BE2C (cell line): Measurements from ENCODE around the gene RFNG.
A peak's percentile ranks its signal among the peaks of the same experiment; 100 is the strongest.

Experiments used
- DNase-seq: peaks from one replicate; pipeline ENCODE4 v3.0.0-alpha.2; 2020
- H3K27me3 ChIP-seq: fragments of 250-450 bp; sonication (Bioruptor Pico); 2 replicates; pipeline ENCODE4 v1.5.1; 2020; ENCODE audit warnings: mild to moderate bottlenecking
- H3K36me3 ChIP-seq: fragments of 250-450 bp; sonication (Bioruptor Pico); 2 replicates; pipeline ENCODE4 v1.5.1; 2020; ENCODE audit warnings: mild to moderate bottlenecking
- H3K4me1 ChIP-seq: fragments of 250-450 bp; sonication (Bioruptor Pico); 2 replicates; pipeline ENCODE4 v1.5.1; 2020
- H3K4me3 ChIP-seq: 2 replicates; pipeline ENCODE4 v1.5.1; 2011; ENCODE audit warnings: low read depth, low read length
- H3K9me3 ChIP-seq: fragments of 250-450 bp; sonication (Bioruptor Pico); 2 replicates; pipeline ENCODE4 v1.5.1; 2020
- CTCF ChIP-seq: IDR thresholded peaks from 2 replicates; pipeline ENCODE4 v1.5.1; 2012; ENCODE audit warnings: mild to moderate bottlenecking, low read depth, low read length

RFNG gene

GRCh38 chr17:82015311-82015971 lies 36.2 kb downstream of the RFNG start:
- no peaks in the 10 kb centered on the region for H3K27me3 ChIP-seq
- peaks cover 8% of the 10 kb centered on the region for H3K36me3 ChIP-seq
- H3K4me3 ChIP-seq, result no peak overlapping the region
- no peak for TF ChIP-seq CTCF
- H3K9me3 ChIP-seq, result no peaks in the 10 kb centered on the region
- peaks cover 23% of the 10 kb centered on the region for H3K4me1 ChIP-seq
- DNase-seq, result no peak

DNA sequence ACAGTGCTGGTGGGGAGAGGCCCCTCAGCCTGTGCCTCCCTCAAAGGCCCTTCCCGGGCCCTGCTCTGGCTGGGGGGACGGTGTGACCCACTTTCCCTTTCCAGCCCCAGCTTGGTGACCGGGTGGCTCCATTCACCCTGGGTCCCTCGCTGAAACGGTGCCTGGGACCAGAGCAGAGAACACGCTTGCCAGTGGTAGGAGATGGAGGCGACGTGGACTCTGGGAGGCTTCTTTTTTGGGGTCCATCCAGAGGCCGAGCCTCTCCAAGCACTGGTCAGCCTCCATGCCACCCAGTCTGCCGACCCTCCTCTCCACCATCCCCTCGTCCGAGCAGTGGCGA lies 36.7 kb downstream of the RFNG start:
- TF ChIP-seq CTCF, result no peak
- no peak overlapping the region for H3K4me3 ChIP-seq
- no peaks in the 10 kb centered on the region for H3K27me3 ChIP-seq
- peaks cover 8% of the 10 kb centered on the region for H3K36me3 ChIP-seq
- H3K9me3 ChIP-seq, result no peaks in the 10 kb centered on the region
- H3K4me1 ChIP-seq, result peaks cover 23% of the 10 kb centered on the region
- DNase-seq, result no peak

DNA sequence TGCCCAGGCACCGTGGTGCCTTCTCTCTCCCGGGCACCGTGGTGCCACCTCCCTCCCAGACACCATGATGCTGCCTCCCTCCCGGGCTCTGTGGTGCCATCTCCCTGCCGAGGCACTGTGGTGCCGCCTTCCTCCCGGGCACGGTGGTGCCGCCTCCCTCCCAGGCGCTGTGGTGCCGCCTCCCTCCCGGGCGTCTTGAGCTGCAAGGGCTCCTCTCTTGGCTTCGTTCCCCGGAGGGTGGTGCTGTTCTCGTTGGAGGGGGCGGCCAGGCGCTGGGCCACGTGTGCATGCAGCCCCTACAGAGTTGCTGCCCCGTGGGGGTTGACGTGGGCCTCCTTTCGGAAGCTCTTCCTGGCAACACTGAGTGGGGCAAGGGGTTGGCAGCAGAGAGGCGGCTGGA lies 37.2 kb downstream of the RFNG start:
- no peak for TF ChIP-seq CTCF
- Histone ChIP-seq H3K27me3 (no peaks in the 10 kb centered on the region), H3K36me3 (peaks cover 8% of the 10 kb centered on the region), H3K4me3 (no peak overlapping the region), H3K9me3 (no peaks in the 10 kb centered on the region), H3K4me1 (peaks cover 23% of the 10 kb centered on the region)
- no peak for DNase-seq

DNA sequence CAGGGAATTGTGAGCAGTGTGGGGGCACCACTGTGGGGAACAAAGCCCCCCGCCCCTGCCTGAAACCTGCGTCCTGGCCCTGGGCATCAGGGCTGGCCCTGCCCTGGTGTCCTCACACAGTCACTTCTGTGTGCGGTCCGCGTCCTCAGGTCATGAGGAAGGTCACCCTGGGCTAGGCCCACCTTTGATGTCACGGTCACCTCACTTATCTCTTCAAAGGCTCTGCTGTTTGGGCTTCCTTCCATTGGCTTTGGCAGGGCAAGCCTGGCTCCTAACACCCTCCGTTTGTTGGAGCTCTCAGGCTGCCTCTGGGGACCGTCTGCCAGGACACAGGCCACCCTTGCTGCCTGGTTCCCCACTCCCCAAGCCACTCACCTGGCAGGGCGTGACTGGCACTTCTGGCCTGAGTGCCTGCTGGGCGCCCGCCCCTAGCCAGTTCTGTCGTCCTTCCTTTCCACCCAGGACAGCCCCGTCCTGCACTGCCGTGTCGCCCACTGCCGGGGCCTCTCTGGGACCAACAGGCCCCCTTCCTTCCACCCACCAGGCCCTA lies 37.8 kb downstream of the RFNG start:
- no peaks in the 10 kb centered on the region for H3K9me3 ChIP-seq
- no peak for DNase-seq

GRCh38 chr17:82013341-82013740 lies 38.3 kb downstream of the RFNG start:
- peaks cover 5% of the 10 kb centered on the region for H3K36me3 ChIP-seq
- H3K4me1 ChIP-seq, result peaks cover 23% of the 10 kb centered on the region
- no peaks in the 10 kb centered on the region for H3K27me3 ChIP-seq
- TF ChIP-seq CTCF, result no peak
- H3K4me3 ChIP-seq, result no peak overlapping the region
- peak; percentile 75 for DNase-seq
- no peaks in the 10 kb centered on the region for H3K9me3 ChIP-seq

More for the DNA sequence above, 37.8 kb downstream of the RFNG start:
- H3K4me3 ChIP-seq, result no peak overlapping the region
- H3K27me3 ChIP-seq, result no peaks in the 10 kb centered on the region
- peaks cover 23% of the 10 kb centered on the region for H3K4me1 ChIP-seq
- TF ChIP-seq CTCF, result no peak
- peaks cover 8% of the 10 kb centered on the region for H3K36me3 ChIP-seq

DNA sequence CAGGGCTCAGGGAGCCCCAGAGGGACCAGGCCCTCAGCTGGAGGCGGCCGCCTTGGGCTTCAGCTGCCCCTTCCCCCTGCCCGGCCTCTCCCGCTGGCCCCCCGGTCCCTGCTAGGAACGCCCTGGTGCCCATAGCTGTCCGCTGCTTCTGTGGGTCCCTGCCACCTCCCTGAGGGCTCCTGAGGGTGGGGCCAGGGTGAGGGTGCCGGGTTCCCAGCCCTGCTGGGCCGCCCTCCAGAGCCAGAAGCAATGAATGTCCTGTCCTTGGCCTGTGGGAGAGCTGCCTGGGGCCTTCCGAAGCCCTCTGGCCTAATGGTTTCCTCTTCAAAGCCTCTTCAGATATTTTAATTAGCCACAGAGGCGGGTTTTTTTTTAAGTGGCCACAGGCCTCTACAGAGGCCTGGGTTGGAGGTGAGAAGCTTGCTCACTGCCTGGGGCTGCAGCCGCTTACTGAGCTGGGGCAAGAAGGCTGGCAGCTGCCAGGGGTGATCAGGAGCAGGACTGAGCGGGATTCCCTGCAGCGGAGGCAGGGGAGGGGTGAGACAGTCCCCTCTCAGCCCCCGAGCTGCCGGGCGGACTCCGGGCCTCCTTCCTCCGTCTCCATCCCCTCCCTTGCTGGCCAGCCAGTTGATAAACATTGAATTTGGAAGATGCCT lies 38.8 kb downstream of the RFNG start:
- TF ChIP-seq CTCF, result no peak
- peaks cover 5% of the 10 kb centered on the region; the same call in 1 of the 2 replicates for H3K36me3 ChIP-seq
- H3K27me3 ChIP-seq, result no peaks in the 10 kb centered on the region
- no peaks in the 10 kb centered on the region for H3K9me3 ChIP-seq
- H3K4me1 ChIP-seq, result peaks cover 23% of the 10 kb centered on the region
- no peak overlapping the region for H3K4me3 ChIP-seq
- DNase-seq, result peak; percentile 64
